ENCODE data around the gene STPG4. TPM values are rescaled to one million over a fixed set of nuclear protein-coding genes. Genes with fewer than 3 reads are reported as not detected.

Gene STPG4
- total RNA-seq, 1 donor from 2014 or later: 0.64 TPM

- no peak overlapping the region for H3K27ac Mint-ChIP-seq (ENCODE audit: unreplicated experiment)
- Histone ChIP-seq H3K27ac (ENCODE audit: low read depth, low read length) (no peak overlapping the region), H3K9ac (ENCODE audit: low read length) (no peak overlapping the region), H3K4me2 (ENCODE audit: low read length) (no peak overlapping the region), H2AFZ (ENCODE audit: low read depth, low read length) (no peak overlapping the region), H4K20me1 (ENCODE audit: insufficient read depth, low read length) (no peaks in the 10 kb centered on the region), H3K27me3 (ENCODE audit: insufficient read depth, low read length) (no peaks in the 10 kb centered on the region), H3K4me1 (ENCODE audit: insufficient read depth, low read length) (peaks cover 51% of the 10 kb centered on the region), H3K36me3 (ENCODE audit: insufficient read depth, low read length) (peaks cover 7% of the 10 kb centered on the region), H3K79me2 (ENCODE audit: insufficient read depth, low read length) (no peaks in the 10 kb centered on the region), H3K4me3 (ENCODE audit: insufficient read depth, low read depth, low read length) (no peak overlapping the region), H3K9me3 (ENCODE audit: insufficient read depth, low read depth, low read length) (no peaks in the 10 kb centered on the region)
- no peak for FAIRE-seq
- H3K4me1 Mint-ChIP-seq (ENCODE audit: low read depth, unreplicated experiment): peaks cover 59% of the 10 kb centered on the region
- H3K36me3 Mint-ChIP-seq (ENCODE audit: low read depth, unreplicated experiment): peaks cover 9% of the 10 kb centered on the region
- no peaks in the 10 kb centered on the region for H3K9me3 Mint-ChIP-seq (ENCODE audit: unreplicated experiment)
- no peak for DNase-seq (ENCODE audit: low read depth)
- H3K27me3 Mint-ChIP-seq (ENCODE audit: low read depth, unreplicated experiment): no peaks in the 10 kb centered on the region
- no peak overlapping the region for H3K4me3 Mint-ChIP-seq (ENCODE audit: unreplicated experiment)
- TF ChIP-seq CTCF (IDR thresholded peaks at IDR 0.05; ENCODE audit: insufficient read depth, low read depth, low read length): no peak
- TF ChIP-seq EZH2 (IDR thresholded peaks at IDR 0.05; ENCODE audit: insufficient read depth, low read length): no peak
Measured at GRCh38 chr2:47039489-47039870, 115.6 kb downstream of the STPG4 start.

GRCh38 chr2:47038656-47039488, 116.2 kb downstream of the STPG4 start:
- no peak overlapping the region for H3K4me3 Mint-ChIP-seq (ENCODE audit: unreplicated experiment)
- no peak for DNase-seq (ENCODE audit: low read depth)
- Histone ChIP-seq H3K27me3 (ENCODE audit: insufficient read depth, low read length) (no peaks in the 10 kb centered on the region), H3K27ac (ENCODE audit: low read depth, low read length) (no peak overlapping the region), H3K36me3 (ENCODE audit: insufficient read depth, low read length) (peaks cover 7% of the 10 kb centered on the region), H3K4me3 (ENCODE audit: insufficient read depth, low read depth, low read length) (no peak overlapping the region), H3K9me3 (ENCODE audit: insufficient read depth, low read depth, low read length) (no peaks in the 10 kb centered on the region), H4K20me1 (ENCODE audit: insufficient read depth, low read length) (no peaks in the 10 kb centered on the region), H3K79me2 (ENCODE audit: insufficient read depth, low read length) (no peaks in the 10 kb centered on the region), H3K4me2 (ENCODE audit: low read length) (no peak overlapping the region), H3K9ac (ENCODE audit: low read length) (no peak overlapping the region), H2AFZ (ENCODE audit: low read depth, low read length) (no peak overlapping the region), H3K4me1 (ENCODE audit: insufficient read depth, low read length) (peaks cover 47% of the 10 kb centered on the region)
- no peaks in the 10 kb centered on the region for H3K27me3 Mint-ChIP-seq (ENCODE audit: low read depth, unreplicated experiment)
- no peak for TF ChIP-seq EZH2 (IDR thresholded peaks at IDR 0.05; ENCODE audit: insufficient read depth, low read length)
- TF ChIP-seq CTCF (IDR thresholded peaks at IDR 0.05; ENCODE audit: insufficient read depth, low read depth, low read length): no peak
- H3K4me1 Mint-ChIP-seq (ENCODE audit: low read depth, unreplicated experiment): peaks cover 58% of the 10 kb centered on the region
- no peak for FAIRE-seq
- H3K9me3 Mint-ChIP-seq (ENCODE audit: unreplicated experiment): no peaks in the 10 kb centered on the region
- peaks cover 9% of the 10 kb centered on the region for H3K36me3 Mint-ChIP-seq (ENCODE audit: low read depth, unreplicated experiment)
- H3K27ac Mint-ChIP-seq (ENCODE audit: unreplicated experiment): peak overlapping the region; percentile 83

GRCh38 chr2:47037678-47038077, 117.4 kb downstream of the STPG4 start:
- H3K27ac Mint-ChIP-seq (ENCODE audit: unreplicated experiment): no peak overlapping the region
- no peaks in the 10 kb centered on the region for H3K9me3 Mint-ChIP-seq (ENCODE audit: unreplicated experiment)
- H3K36me3 Mint-ChIP-seq (ENCODE audit: low read depth, unreplicated experiment): peaks cover 12% of the 10 kb centered on the region
- no peaks in the 10 kb centered on the region for H3K9me3 ChIP-seq (ENCODE audit: insufficient read depth, low read depth, low read length)
- FAIRE-seq (no peak), DNase-seq (ENCODE audit: low read depth) (no peak)
- H3K9ac ChIP-seq (ENCODE audit: low read length): no peak overlapping the region
- no peak for TF ChIP-seq CTCF (IDR thresholded peaks at IDR 0.05; ENCODE audit: insufficient read depth, low read depth, low read length)
- no peak for TF ChIP-seq EZH2 (IDR thresholded peaks at IDR 0.05; ENCODE audit: insufficient read depth, low read length)
- no peaks in the 10 kb centered on the region for H4K20me1 ChIP-seq (ENCODE audit: insufficient read depth, low read length)
- H3K4me1 Mint-ChIP-seq (ENCODE audit: low read depth, unreplicated experiment): peaks cover 58% of the 10 kb centered on the region
- peaks cover 7% of the 10 kb centered on the region for H3K36me3 ChIP-seq (ENCODE audit: insufficient read depth, low read length)
- peaks cover 47% of the 10 kb centered on the region for H3K4me1 ChIP-seq (ENCODE audit: insufficient read depth, low read length)
- no peak overlapping the region for H3K27ac ChIP-seq (ENCODE audit: low read depth, low read length)
- H3K79me2 ChIP-seq (ENCODE audit: insufficient read depth, low read length): no peaks in the 10 kb centered on the region
- no peak overlapping the region for H2AFZ ChIP-seq (ENCODE audit: low read depth, low read length)
- H3K4me3 ChIP-seq (ENCODE audit: insufficient read depth, low read depth, low read length): no peak overlapping the region
- H3K27me3 Mint-ChIP-seq (ENCODE audit: low read depth, unreplicated experiment): no peaks in the 10 kb centered on the region
- no peak overlapping the region for H3K4me2 ChIP-seq (ENCODE audit: low read length)
- no peaks in the 10 kb centered on the region for H3K27me3 ChIP-seq (ENCODE audit: insufficient read depth, low read length)
- H3K4me3 Mint-ChIP-seq (ENCODE audit: unreplicated experiment): no peak overlapping the region

Measured in astrocyte (in vitro differentiated cells and primary cell).